ENCODE measurements around the gene PNKP. TPM values are rescaled to one million over a fixed set of nuclear protein-coding genes. Genes with fewer than 3 reads are reported as not detected.

The PNKP gene
- total RNA-seq, 1 experiment from 2014 or later, result 146 TPM

GRCh38 chr19:49864890-49865289, 2.5 kb downstream of the PNKP start:
- peak overlapping the region; percentile 67 for H3K27ac Mint-ChIP-seq
- peaks cover 32% of the 10 kb centered on the region for H3K4me1 Mint-ChIP-seq
- ChIA-PET CTCF (interaction anchor here (0.6 to 2.6 kb wide), 9 partner anchors 11 to 1359 kb away, joined by 3 to 12 read pairs (median 4); partner anchors contain the start of gene PTOV1), POLR2A (interaction anchor here (0.7 to 1.8 kb wide), 9 partner anchors 8 to 1598 kb away, joined by 3 to 10 read pairs (median 6); partner anchors contain the start of genes AKT1S1, ATF5, FUZ and NUP62)
- no peak for TF ChIP-seq NFATC4 (CRISPR knock-in tag; IDR thresholded peaks at IDR 0.05)
- TF ChIP-seq GTF2I (CRISPR knock-in tag; conservative IDR thresholded peaks at IDR 0.05), result peak; percentile 68; the same call in 1 of the 2 replicates
- peaks cover 3% of the 10 kb centered on the region; the same call in 1 of the 2 replicates for H3K9me3 Mint-ChIP-seq
- DNase-seq (ENCODE audit: low spot score), result no peak
- H3K27me3 Mint-ChIP-seq (ENCODE audit: low read depth), result no peaks in the 10 kb centered on the region
- ATAC-seq, result no peak
- peaks cover 26% of the 10 kb centered on the region for H3K36me3 Mint-ChIP-seq
- no peak overlapping the region for H3K4me3 Mint-ChIP-seq

DNA sequence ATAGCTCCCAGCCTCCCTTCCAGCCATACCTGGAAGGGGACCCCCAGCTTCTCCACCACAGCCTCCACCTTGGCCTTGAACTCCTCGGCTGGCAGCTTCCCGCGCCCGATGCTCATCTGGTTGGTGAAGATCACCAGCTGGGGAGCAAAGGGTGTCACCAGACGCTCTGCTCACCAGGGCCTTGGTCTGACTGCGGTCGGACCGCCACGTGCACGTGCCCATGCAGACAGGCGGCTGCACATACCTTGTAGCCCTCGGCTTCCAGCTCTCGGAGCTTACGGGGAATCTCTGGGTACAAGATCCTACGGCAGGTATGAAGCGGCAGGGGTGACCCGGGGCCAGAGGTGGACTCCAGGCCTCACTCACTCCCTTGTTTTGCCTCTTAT, 3.4 kb downstream of the PNKP start:
- Mint-ChIP-seq H3K27me3 (ENCODE audit: low read depth) (no peaks in the 10 kb centered on the region), H3K4me3 (no peak overlapping the region), H3K9me3 (peaks cover 3% of the 10 kb centered on the region; the same call in 1 of the 2 replicates), H3K4me1 (peaks cover 34% of the 10 kb centered on the region), H3K36me3 (peaks cover 28% of the 10 kb centered on the region), H3K27ac (0 out of 2 replicates have a peak overlapping the region, but pooled peaks have one; percentile 67)
- ChIA-PET CTCF (interaction anchor here (1.3 to 1.6 kb wide), 2 partner anchors 26 to 60 kb away, joined by 4 read pairs; no protein-coding TSS in a partner anchor), POLR2A (interaction anchor here (1.1 kb wide), 1 partner anchor 49 kb away, joined by 3 read pairs; no protein-coding TSS in a partner anchor)
- TF ChIP-seq, protein P1, sequence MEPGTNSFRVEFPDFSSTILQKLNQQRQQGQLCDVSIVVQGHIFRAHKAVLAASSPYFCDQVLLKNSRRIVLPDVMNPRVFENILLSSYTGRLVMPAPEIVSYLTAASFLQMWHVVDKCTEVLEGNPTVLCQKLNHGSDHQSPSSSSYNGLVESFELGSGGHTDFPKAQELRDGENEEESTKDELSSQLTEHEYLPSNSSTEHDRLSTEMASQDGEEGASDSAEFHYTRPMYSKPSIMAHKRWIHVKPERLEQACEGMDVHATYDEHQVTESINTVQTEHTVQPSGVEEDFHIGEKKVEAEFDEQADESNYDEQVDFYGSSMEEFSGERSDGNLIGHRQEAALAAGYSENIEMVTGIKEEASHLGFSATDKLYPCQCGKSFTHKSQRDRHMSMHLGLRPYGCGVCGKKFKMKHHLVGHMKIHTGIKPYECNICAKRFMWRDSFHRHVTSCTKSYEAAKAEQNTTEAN (CRISPR knock-in tag; IDR thresholded peaks at IDR 0.05), result no peak
- TF ChIP-seq ZNF671 (CRISPR knock-in tag; IDR thresholded peaks at IDR 0.05) (no peak), ELF4 (CRISPR knock-in tag; IDR thresholded peaks at IDR 0.05; ENCODE audit: low read depth) (no peak), TEAD1 (CRISPR knock-in tag; IDR thresholded peaks at IDR 0.05) (no peak), OVOL2 (CRISPR knock-in tag; IDR thresholded peaks at IDR 0.05; ENCODE audit: borderline replicate concordance) (no peak), ETV6 (CRISPR knock-in tag; IDR thresholded peaks at IDR 0.05) (no peak)
- TF ChIP-seq, protein P2, sequence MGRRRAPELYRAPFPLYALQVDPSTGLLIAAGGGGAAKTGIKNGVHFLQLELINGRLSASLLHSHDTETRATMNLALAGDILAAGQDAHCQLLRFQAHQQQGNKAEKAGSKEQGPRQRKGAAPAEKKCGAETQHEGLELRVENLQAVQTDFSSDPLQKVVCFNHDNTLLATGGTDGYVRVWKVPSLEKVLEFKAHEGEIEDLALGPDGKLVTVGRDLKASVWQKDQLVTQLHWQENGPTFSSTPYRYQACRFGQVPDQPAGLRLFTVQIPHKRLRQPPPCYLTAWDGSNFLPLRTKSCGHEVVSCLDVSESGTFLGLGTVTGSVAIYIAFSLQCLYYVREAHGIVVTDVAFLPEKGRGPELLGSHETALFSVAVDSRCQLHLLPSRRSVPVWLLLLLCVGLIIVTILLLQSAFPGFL (CRISPR knock-in tag; IDR thresholded peaks at IDR 0.05; ENCODE audit: borderline replicate concordance), result no peak
- TF ChIP-seq, protein P3, sequence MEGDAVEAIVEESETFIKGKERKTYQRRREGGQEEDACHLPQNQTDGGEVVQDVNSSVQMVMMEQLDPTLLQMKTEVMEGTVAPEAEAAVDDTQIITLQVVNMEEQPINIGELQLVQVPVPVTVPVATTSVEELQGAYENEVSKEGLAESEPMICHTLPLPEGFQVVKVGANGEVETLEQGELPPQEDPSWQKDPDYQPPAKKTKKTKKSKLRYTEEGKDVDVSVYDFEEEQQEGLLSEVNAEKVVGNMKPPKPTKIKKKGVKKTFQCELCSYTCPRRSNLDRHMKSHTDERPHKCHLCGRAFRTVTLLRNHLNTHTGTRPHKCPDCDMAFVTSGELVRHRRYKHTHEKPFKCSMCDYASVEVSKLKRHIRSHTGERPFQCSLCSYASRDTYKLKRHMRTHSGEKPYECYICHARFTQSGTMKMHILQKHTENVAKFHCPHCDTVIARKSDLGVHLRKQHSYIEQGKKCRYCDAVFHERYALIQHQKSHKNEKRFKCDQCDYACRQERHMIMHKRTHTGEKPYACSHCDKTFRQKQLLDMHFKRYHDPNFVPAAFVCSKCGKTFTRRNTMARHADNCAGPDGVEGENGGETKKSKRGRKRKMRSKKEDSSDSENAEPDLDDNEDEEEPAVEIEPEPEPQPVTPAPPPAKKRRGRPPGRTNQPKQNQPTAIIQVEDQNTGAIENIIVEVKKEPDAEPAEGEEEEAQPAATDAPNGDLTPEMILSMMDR (IDR thresholded peaks at IDR 0.05), result no peak
- TF ChIP-seq, protein P4, sequence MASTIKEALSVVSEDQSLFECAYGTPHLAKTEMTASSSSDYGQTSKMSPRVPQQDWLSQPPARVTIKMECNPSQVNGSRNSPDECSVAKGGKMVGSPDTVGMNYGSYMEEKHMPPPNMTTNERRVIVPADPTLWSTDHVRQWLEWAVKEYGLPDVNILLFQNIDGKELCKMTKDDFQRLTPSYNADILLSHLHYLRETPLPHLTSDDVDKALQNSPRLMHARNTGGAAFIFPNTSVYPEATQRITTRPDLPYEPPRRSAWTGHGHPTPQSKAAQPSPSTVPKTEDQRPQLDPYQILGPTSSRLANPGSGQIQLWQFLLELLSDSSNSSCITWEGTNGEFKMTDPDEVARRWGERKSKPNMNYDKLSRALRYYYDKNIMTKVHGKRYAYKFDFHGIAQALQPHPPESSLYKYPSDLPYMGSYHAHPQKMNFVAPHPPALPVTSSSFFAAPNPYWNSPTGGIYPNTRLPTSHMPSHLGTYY (CRISPR knock-in tag; IDR thresholded peaks at IDR 0.05), result no peak
- TF ChIP-seq, protein P5, sequence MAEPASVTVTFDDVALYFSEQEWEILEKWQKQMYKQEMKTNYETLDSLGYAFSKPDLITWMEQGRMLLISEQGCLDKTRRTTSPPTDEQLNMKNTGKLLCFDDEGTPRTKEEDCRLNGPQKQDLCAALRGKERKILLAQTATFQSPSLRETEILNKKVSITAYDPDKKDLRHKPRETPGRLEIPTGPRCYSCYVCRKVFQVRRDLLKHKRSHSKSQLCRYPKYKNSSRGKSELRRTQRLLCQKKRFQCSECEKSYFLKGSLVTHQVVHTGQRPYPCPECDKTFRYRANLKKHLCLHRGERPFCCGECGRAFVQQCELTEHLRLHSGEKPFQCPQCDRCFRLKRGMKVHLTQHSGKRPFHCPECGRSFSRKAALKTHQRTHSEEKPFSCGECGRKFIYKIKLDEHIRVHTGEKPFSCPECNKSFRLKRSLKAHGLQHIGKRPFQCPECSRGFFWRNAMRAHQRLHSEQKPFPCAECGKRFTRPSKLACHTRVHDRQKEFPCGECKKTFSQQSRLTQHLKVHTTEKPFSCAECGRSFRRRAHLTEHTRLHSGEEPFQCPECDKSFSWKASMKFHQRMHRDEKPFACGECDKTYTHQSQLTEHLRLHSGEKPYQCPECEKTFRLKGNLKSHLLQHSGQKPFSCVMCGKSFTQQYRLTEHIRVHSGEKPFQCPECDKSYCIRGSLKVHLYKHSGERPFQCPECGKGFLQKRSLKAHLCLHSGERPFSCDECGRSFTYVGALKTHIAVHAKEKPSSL (CRISPR knock-in tag; conservative IDR thresholded peaks at IDR 0.05), result no peak
- TF ChIP-seq, protein P6, sequence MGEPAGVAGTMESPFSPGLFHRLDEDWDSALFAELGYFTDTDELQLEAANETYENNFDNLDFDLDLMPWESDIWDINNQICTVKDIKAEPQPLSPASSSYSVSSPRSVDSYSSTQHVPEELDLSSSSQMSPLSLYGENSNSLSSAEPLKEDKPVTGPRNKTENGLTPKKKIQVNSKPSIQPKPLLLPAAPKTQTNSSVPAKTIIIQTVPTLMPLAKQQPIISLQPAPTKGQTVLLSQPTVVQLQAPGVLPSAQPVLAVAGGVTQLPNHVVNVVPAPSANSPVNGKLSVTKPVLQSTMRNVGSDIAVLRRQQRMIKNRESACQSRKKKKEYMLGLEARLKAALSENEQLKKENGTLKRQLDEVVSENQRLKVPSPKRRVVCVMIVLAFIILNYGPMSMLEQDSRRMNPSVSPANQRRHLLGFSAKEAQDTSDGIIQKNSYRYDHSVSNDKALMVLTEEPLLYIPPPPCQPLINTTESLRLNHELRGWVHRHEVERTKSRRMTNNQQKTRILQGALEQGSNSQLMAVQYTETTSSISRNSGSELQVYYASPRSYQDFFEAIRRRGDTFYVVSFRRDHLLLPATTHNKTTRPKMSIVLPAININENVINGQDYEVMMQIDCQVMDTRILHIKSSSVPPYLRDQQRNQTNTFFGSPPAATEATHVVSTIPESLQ (CRISPR knock-in tag; IDR thresholded peaks at IDR 0.05), result no peak
- DNase-seq (ENCODE audit: low spot score), result no peak
- no peak for ATAC-seq
